GM19467 (cell line): ENCODE results near the gene COPS9.

ENCODE experiments used
- ATAC-seq: cut with Tn5 transposase; IDR thresholded peaks from one replicate; pipeline ENCODE4 v1.9.1; 2021; ENCODE audit warnings: mild to moderate bottlenecking, moderate library complexity; ENCODE audit not compliant: unreplicated experiment

Gene COPS9

DNA sequence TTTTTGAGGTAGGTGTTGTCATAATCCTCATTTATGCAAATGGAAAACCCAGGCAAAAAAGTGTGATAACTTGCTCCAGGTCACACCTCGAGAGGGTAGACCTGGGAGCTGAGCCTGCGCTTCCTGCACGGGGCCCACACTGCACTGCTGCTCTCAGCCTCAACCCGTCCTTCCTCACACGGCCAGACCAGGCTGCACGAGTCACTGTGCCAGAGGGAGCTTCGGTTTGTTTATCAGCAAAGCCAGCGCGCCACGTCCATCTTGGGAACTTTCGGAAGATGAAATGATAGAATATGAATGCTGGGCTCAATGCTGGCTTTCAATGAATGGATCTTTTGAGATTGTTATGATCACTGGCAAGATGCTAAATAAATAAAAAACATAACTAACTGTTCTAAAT, 14.4 kb downstream of the COPS9 start:
- no peak for ATAC-seq

GRCh38 chr2:240121190-240121589, 14.9 kb downstream of the COPS9 start:
- no peak for ATAC-seq

DNA sequence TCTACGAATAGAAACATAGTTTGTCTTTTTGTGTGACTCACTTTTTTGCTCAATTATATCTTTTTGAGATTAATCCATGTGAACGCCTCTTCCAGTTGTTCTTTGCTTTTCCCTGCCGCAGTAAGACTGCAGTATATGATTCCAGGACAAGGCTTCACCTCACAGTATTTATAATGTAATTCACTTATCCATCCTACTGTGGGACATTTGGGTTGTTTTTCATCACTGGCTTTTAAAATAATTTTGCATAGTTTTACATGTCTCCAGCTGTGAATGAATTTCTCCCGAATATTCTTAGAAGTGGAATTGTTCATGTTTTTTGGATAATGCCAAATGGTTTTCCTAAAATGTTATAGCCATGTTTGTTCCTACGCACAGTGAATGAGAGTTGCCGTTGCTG, 21.9 kb downstream of the COPS9 start:
- ATAC-seq, result no peak

- ATAC-seq, result no peak
Measured at GRCh38 chr2:240112914-240113690, 23.0 kb downstream of the COPS9 start.

- no peak for ATAC-seq
Measured at GRCh38 chr2:240111253-240111652, 24.9 kb downstream of the COPS9 start.

DNA sequence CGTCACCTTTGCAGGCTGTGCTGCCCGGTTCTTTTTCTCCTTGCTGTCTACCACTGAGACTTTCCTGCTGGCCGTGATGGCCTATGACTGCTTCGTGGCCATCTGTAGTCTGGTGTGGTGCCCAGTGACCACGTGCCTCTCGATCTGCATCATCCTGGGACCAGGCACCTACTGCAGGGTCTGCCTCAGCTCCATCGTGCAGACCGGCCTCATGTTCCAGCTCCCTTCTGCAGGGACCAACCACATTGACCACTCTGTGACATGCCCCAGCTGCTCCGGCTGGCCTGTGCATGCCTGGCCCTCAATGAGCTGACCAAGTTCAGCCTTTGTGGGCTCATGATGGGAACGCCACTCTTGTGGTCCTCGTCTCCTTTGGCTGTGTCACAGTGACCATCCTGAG, 26.7 kb downstream of the COPS9 start:
- no peak for ATAC-seq

- no peak for ATAC-seq
Measured at GRCh38 chr2:240107477-240107796, 28.7 kb downstream of the COPS9 start.

DNA sequence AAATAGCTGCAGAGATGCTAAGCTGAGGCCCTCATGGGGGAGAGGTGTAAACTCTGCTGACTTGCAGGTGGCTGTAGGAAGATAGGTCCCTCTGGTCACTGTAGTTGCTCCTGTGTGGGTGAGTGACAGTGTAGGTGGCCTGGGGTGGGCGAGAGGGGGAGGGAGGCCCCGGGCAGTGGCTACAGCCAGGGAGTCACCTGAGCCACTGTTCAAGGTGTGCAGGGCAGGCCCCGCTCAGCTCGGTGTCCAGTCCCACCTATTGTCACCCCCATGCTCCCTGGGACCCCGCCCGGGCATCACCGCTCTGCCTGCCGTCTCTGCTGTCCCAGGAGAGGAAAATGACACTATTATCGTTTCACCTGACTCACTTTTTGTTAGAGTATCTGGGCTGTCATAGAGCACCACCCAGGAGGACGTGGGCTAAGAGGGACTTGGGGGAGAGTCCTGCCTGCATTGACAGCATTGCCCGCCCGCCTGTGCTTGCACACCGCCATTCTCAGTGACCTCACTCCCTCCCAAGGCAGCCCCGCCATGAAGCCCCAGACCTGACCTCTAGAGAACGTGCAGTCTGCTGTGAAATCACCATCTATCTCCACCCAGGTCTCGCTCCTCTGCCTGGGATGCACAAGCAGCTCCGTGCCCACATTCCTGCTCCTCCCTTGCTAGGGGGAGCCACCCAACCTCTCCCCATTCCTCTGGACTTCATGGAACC, 29.2 kb downstream of the COPS9 start:
- ATAC-seq, result no peak

GRCh38 chr2:240105982-240106381, 30.1 kb downstream of the COPS9 start:
- ATAC-seq, result no peak

GRCh38 chr2:240103136-240103535, 33.0 kb downstream of the COPS9 start:
- no peak for ATAC-seq

- ATAC-seq, result no peak
Measured at GRCh38 chr2:240098349-240098748, 37.8 kb downstream of the COPS9 start.

DNA sequence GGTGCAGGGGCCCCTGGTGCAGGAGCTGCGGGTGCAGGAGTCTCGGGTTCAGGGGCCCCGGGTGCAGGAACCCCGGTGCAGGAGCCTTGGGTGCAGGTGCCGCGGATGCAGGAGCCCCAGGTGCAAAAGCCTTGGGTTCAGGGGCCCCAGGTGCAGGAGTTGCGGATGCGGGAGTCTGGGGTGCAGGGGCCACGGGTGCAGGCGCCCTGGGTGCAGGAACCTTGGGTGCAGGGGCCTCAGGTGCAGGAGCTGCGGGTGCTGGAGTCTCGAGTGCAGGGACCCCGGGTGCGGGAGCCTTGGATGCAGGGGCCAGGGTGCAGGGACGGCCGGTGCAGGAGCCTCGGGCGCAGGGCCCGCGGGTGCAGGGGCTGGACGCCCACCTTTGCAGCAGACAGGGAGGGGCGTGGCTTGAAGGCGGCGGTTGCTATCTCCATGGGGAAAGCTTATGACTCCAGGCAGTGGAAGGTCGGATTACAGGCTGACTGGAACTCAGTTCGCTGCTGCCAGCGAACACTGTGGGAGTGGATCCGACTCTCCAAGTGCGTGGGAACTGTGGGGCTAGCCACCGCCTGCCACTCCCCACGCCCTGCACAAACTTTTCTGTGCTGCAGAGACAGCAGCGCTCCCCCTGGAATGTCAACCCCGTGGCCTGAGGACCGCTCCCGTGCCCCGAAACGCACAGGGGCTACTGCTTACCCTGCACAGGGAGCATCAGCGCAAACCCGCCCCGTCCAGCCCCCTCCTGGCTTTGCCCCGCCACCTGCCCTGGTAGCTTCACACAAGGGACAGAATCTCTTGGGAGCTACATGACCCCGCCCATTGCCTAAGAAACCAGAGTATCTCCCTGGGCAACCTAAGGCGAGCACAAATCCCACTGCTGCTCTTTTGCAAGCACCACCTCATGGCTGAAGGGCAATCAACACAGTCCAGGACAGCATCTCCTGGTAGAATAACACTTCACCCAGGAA, 40.3 kb downstream of the COPS9 start:
- no peak for ATAC-seq

DNA sequence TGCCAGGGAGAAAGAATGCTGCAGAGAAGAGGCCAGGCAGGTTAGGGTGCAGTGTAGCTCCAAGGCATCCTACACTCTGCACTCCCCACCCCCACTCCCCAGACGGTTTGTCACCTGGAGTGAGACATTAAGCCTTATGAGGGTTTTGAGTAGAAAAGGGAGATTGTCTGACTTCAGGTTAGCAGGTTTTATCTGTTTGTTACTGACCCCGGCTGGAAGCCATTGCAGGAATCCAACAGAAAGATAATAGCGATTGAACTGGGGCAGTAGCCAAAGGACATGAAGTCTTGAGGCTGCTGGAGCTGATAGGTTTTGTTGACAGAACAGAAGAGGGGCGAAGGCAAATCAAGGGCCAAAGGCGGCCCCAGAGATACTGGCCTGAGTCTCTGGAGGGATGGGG, 46.8 kb downstream of the COPS9 start:
- ATAC-seq, result no peak

- ATAC-seq, result no peak
Measured at GRCh38 chr2:240086563-240086962, 49.5 kb downstream of the COPS9 start.
